ENCODE data around the gene OPA3.

OPA3 gene

GRCh38 chr19:45597425-45598111 lies 13.0 kb upstream of the OPA3 start:
- no peak for DNase-seq (ENCODE audit: low read depth, low spot score)
- in situ Hi-C loops (cut with HindIII; ENCODE audit: low sequenced_read_pairs), result no loop called here
- no peak for TF ChIP-seq CTCF (IDR thresholded peaks at IDR 0.05; ENCODE audit: low read depth, low read length)

GRCh38 chr19:45595814-45596213 lies 11.2 kb upstream of the OPA3 start:
- no peak for DNase-seq (ENCODE audit: low read depth, low spot score)
- TF ChIP-seq CTCF (IDR thresholded peaks at IDR 0.05; ENCODE audit: low read depth, low read length), result no peak
- H3K4me3 ChIP-seq (ENCODE audit: low read depth, low read length), result no peak overlapping the region
- in situ Hi-C loops (cut with HindIII; ENCODE audit: low sequenced_read_pairs), result no loop called here

More at GRCh38 chr19:45597425-45598111, 13.0 kb upstream of the OPA3 start:
- no peak overlapping the region for H3K4me3 ChIP-seq (ENCODE audit: low read depth, low read length)

GRCh38 chr19:45593520-45593919 lies 8.9 kb upstream of the OPA3 start:
- H3K4me3 ChIP-seq (ENCODE audit: low read depth, low read length), result no peak overlapping the region
- in situ Hi-C loops (cut with HindIII; ENCODE audit: low sequenced_read_pairs), result no loop called here
- DNase-seq (ENCODE audit: low read depth, low spot score), result no peak
- no peak for TF ChIP-seq CTCF (IDR thresholded peaks at IDR 0.05; ENCODE audit: low read depth, low read length)

GRCh38 chr19:45592366-45592765 lies 7.8 kb upstream of the OPA3 start:
- no peak overlapping the region for H3K4me3 ChIP-seq (ENCODE audit: low read depth, low read length)
- DNase-seq (ENCODE audit: low read depth, low spot score), result no peak
- in situ Hi-C loops (cut with HindIII; ENCODE audit: low sequenced_read_pairs), result no loop called here
- TF ChIP-seq CTCF (IDR thresholded peaks at IDR 0.05; ENCODE audit: low read depth, low read length), result no peak

- no peak overlapping the region for H3K4me3 ChIP-seq (ENCODE audit: low read depth, low read length)
- in situ Hi-C loops (cut with HindIII; ENCODE audit: low sequenced_read_pairs), result no loop called here
- TF ChIP-seq CTCF (IDR thresholded peaks at IDR 0.05; ENCODE audit: low read depth, low read length), result no peak
- DNase-seq (ENCODE audit: low read depth, low spot score), result no peak
These were observed 7.0 kb upstream of the OPA3 start for GRCh38 chr19:45591638-45592005.

- peak; percentile 19 for DNase-seq (ENCODE audit: low read depth, low spot score)
- peak; percentile 48 for TF ChIP-seq CTCF (IDR thresholded peaks at IDR 0.05; ENCODE audit: low read depth, low read length)
- no peak overlapping the region for H3K4me3 ChIP-seq (ENCODE audit: low read depth, low read length)
- in situ Hi-C loops (cut with HindIII; ENCODE audit: low sequenced_read_pairs), result no loop called here
These were observed 6.5 kb upstream of the OPA3 start for GRCh38 chr19:45591004-45591637.

All from astrocyte of the spinal cord (primary cell).